K562 treated with DMSO at 1 percent for 4 hours (cell line): ENCODE data around the gene TMC1. TPM values are rescaled to one million over a fixed set of nuclear protein-coding genes. Genes with fewer than 3 reads are reported as not detected.

Experiments
- total RNA-seq: library from RNA; unstranded; fragments of 300-600 nt; gene quantifications from 2 replicates; pipeline ENCODE4 v1.2.3, GENCODE V29; 2022; ENCODE audit not compliant: insufficient read depth

Gene TMC1
- not detected in 2 replicates for total RNA-seq

GRCh38 chr9:72521416-72521815 lies at the start of gene TMC1:
TMC1 (plus strand) TSS chr9:72521608; CDS start chr9:72648649, 127,041 bp downstream.

Other genes with a start within 250 kb of the TMC1 start
- gene ZFAND5, start 156.4 kb upstream of the TMC1 start, total RNA-seq = 34.1 and 55.7 TPM in 2 replicates